Measurements from ENCODE around the gene SOWAHB.

- TF ChIP-seq CTCF (IDR thresholded peaks at IDR 0.05), result no peak
- TF ChIP-seq POLR2A (IDR thresholded peaks at IDR 0.05), result no peak
Measured at GRCh38 chr4:76881375-76881774, 16.6 kb downstream of the SOWAHB start.
